H9 (cell line): ENCODE results near the gene CFDP1. TPM values are rescaled to one million over a fixed set of nuclear protein-coding genes. Genes with fewer than 3 reads are reported as not detected.

ENCODE experiments used
- DNase-seq: peaks from one replicate; pipeline ENCODE4 v3.0.0-alpha.2; 2017
- H2AFZ ChIP-seq: one replicate; pipeline ENCODE4 v1.6.1; 2013; ENCODE audit warnings: mild to moderate bottlenecking, low read length, control low read depth, moderate library complexity
- H2AK5ac ChIP-seq: 2 replicates; pipeline ENCODE4 v1.6.1; 2013; ENCODE audit warnings: low read length, control low read depth, mixed read lengths; ENCODE audit not compliant: insufficient read length
- H2BK120ac ChIP-seq: one replicate; pipeline ENCODE4 v1.6.1; 2013; ENCODE audit warnings: low read depth, mild to moderate bottlenecking, low read length, control low read depth, inconsistent platforms; ENCODE audit not compliant: poor library complexity, severe bottlenecking
- H2BK12ac ChIP-seq: 2 replicates; pipeline ENCODE4 v1.6.1; 2013; ENCODE audit warnings: low read length, control low read depth, mixed read lengths, low read depth; ENCODE audit not compliant: insufficient read length
- H2BK15ac ChIP-seq: 2 replicates; pipeline ENCODE4 v1.6.1; 2013; ENCODE audit warnings: low read depth, low read length, control low read depth
- H2BK20ac ChIP-seq: one replicate; pipeline ENCODE4 v1.6.1; 2013; ENCODE audit warnings: low read depth, mild to moderate bottlenecking, low read length, control low read depth, inconsistent platforms; ENCODE audit not compliant: poor library complexity, severe bottlenecking
- H2BK5ac ChIP-seq: 2 replicates; pipeline ENCODE4 v1.6.1; 2013; ENCODE audit warnings: low read length, control low read depth, mixed read lengths; ENCODE audit not compliant: insufficient read length
- H3K14ac ChIP-seq: 2 replicates; pipeline ENCODE4 v1.6.1; 2013; ENCODE audit warnings: low read length, control low read depth; ENCODE audit not compliant: insufficient read depth
- H3K18ac ChIP-seq: 2 replicates; pipeline ENCODE4 v1.6.1; 2013; ENCODE audit warnings: low read depth, mild to moderate bottlenecking, mixed read lengths, low read length, control low read depth; ENCODE audit not compliant: insufficient read length
- H3K23ac ChIP-seq: 2 replicates; pipeline ENCODE4 v1.6.1; 2013; ENCODE audit warnings: low read length, control low read depth, mixed read lengths, low read depth; ENCODE audit not compliant: insufficient read length
- H3K23me2 ChIP-seq: 2 replicates; pipeline ENCODE4 v1.6.1; 2013; ENCODE audit warnings: low read depth, mild to moderate bottlenecking, mixed read lengths, low read length, control low read depth; ENCODE audit not compliant: insufficient read length, poor library complexity, severe bottlenecking
- H3K27ac ChIP-seq: 2 replicates; pipeline ENCODE4 v1.5.1; 2013; ENCODE audit warnings: low read length, control low read depth, mixed read lengths, low read depth; ENCODE audit not compliant: insufficient read length
- H3K27me3 ChIP-seq: 2 replicates; pipeline ENCODE4 v1.6.1; 2013; ENCODE audit warnings: low read length, control low read depth, inconsistent platforms; ENCODE audit not compliant: insufficient read depth
- H3K4ac ChIP-seq: 2 replicates; pipeline ENCODE4 v1.6.1; 2013; ENCODE audit warnings: low read depth, mild to moderate bottlenecking, control low read depth, inconsistent platforms, low read length, moderate library complexity
- H3K4me1 ChIP-seq: 2 replicates; pipeline ENCODE4 v1.6.1; 2013; ENCODE audit warnings: low read length, control low read depth, inconsistent platforms; ENCODE audit not compliant: insufficient read depth
- H3K4me2 ChIP-seq: 2 replicates; pipeline ENCODE4 v1.6.1; 2013; ENCODE audit warnings: low read length, control low read depth, mixed read lengths; ENCODE audit not compliant: insufficient read length, insufficient read depth
- H3K56ac ChIP-seq: 2 replicates; pipeline ENCODE4 v1.6.1; 2013; ENCODE audit warnings: low read depth, mild to moderate bottlenecking, mixed read lengths, low read length, control low read depth; ENCODE audit not compliant: insufficient read length
- H3K79me1 ChIP-seq: 2 replicates; pipeline ENCODE4 v1.6.1; 2013; ENCODE audit warnings: low read depth, mild to moderate bottlenecking, moderate library complexity, low read length, control low read depth, inconsistent platforms; ENCODE audit not compliant: insufficient read depth, poor library complexity, severe bottlenecking
- H3K79me2 ChIP-seq: 2 replicates; pipeline ENCODE4 v1.6.1; 2013; ENCODE audit warnings: low read length, control low read depth, inconsistent platforms; ENCODE audit not compliant: insufficient read depth
- H3K9ac ChIP-seq: 2 replicates; pipeline ENCODE4 v1.6.1; 2013; ENCODE audit warnings: low read length, control low read depth, mixed read lengths; ENCODE audit not compliant: insufficient read length; ENCODE audit errors: extremely low read depth
- H3K9me3 ChIP-seq: one replicate; pipeline ENCODE4 v1.6.1; 2013; ENCODE audit warnings: low read depth, low read length, inconsistent platforms; ENCODE audit not compliant: control insufficient read depth
- H3T11ph ChIP-seq: one replicate; pipeline ENCODE4 v1.6.1; 2013; ENCODE audit warnings: mild to moderate bottlenecking, low read length, control low read depth, inconsistent platforms
- H4K20me1 ChIP-seq: one replicate; pipeline ENCODE4 v1.6.1; 2013; ENCODE audit not compliant: control insufficient read depth, insufficient read length, insufficient read depth
- H4K5ac ChIP-seq: 2 replicates; pipeline ENCODE4 v1.6.1; 2013; ENCODE audit warnings: low read depth, mild to moderate bottlenecking, mixed read lengths, low read length, control low read depth; ENCODE audit not compliant: insufficient read length
- H4K8ac ChIP-seq: replicated peaks from 2 replicates; pipeline ENCODE4 v1.6.1; 2013; ENCODE audit warnings: low read length, control low read depth, mixed read lengths, low read depth; ENCODE audit not compliant: insufficient read length
- H4K91ac ChIP-seq: 2 replicates; pipeline ENCODE4 v1.6.1; 2013; ENCODE audit warnings: low read depth, mild to moderate bottlenecking, moderate library complexity, mixed read lengths, low read length, control low read depth; ENCODE audit not compliant: insufficient read length
- H3K27ac Mint-ChIP-seq, 3 experiments: 2 replicates in 2 of 3; 3 replicates in 1 of 3; pipeline ENCODE4 v1.8.0; 2020 to 2021; ENCODE audit warnings: mixed read lengths in 3 of 3, mild to moderate bottlenecking in 1 of 3, moderate library complexity in 1 of 3
- H3K27me3 Mint-ChIP-seq: 2 replicates; pipeline ENCODE4 v1.8.0; 2021; ENCODE audit warnings: low read depth, mild to moderate bottlenecking, moderate library complexity, mixed read lengths
- H3K36me3 Mint-ChIP-seq, 3 experiments: 2 replicates in 2 of 3; 3 replicates in 1 of 3; pipeline ENCODE4 v1.8.0; 2020 to 2021; ENCODE audit warnings: low read depth in 3 of 3, mixed read lengths in 3 of 3; ENCODE audit not compliant: insufficient read depth in 1 of 3
- H3K4me1 Mint-ChIP-seq, 2 experiments: 2 replicates each; pipeline ENCODE4 v1.8.0; 2020; ENCODE audit warnings: mixed read lengths in 2 of 2
- H3K4me3 Mint-ChIP-seq, 2 experiments: 2 replicates in 1 of 2; 3 replicates in 1 of 2; pipeline ENCODE4 v1.8.0; 2020 to 2021; ENCODE audit warnings: mild to moderate bottlenecking in 2 of 2, mixed read lengths in 2 of 2, moderate library complexity in 1 of 2
- H3K9me3 Mint-ChIP-seq, 2 experiments: 2 replicates in 1 of 2; 3 replicates in 1 of 2; pipeline ENCODE4 v1.8.0; 2020; ENCODE audit warnings: mild to moderate bottlenecking in 2 of 2, mixed read lengths in 2 of 2, moderate library complexity in 1 of 2
- CTCF ChIP-seq: fragments of 200-600 bp; sonication (generic); conservative IDR thresholded peaks from 3 replicates; pipeline ENCODE4 v1.8.0; 2021; ENCODE audit warnings: antibody characterized with exemption, mild to moderate bottlenecking
- WGBS: extraction: QIAGEN DNeasy Blood & Tissue Kit; methylation state at CpG from one replicate; pipeline ENCODE4 v1.1.7; 2013; ENCODE audit warnings: missing lambda C conversion rate, low lambda C conversion rate, mixed read lengths; ENCODE audit not compliant: insufficient read length; ENCODE audit errors: extremely low coverage; 5-methylcytosine and 5-hydroxymethylcytosine counted together
- total RNA-seq: library from RNA; stranded (reverse); gene quantifications from 2 replicates; pipeline ENCODE4 v1.2.1, GENCODE V29; 2021

The CFDP1 gene
- total RNA-seq, 1 experiment from 2014 or later, result 89.2 TPM

- H2BK120ac ChIP-seq, result no peak overlapping the region
- WGBS, result no CpG with 5 or more reads among the region's 2 CpGs
- no peaks in the 10 kb centered on the region; the same call in 1 of the 2 replicates for H3K4me1 ChIP-seq
- H3K79me1 ChIP-seq, result peaks cover 10% of the 10 kb centered on the region
- H3T11ph ChIP-seq, result no peak overlapping the region
- H4K5ac ChIP-seq, result no peak overlapping the region
- Mint-ChIP-seq H3K4me3 (no peak overlapping the region), H3K9me3 (no peaks in the 10 kb centered on the region), H3K27ac (no peak overlapping the region; a peak in 2 of 7 replicates), H3K27me3 (no peaks in the 10 kb centered on the region), H3K36me3 (peaks cover 4 to 18% (median 12%) of the 10 kb centered on the region in 3 experiments; a peak in 6 of 7 replicates), H3K4me1 (peaks cover 46 to 48% of the 10 kb centered on the region in 2 experiments)
- no peak overlapping the region for H4K91ac ChIP-seq
- no peak for TF ChIP-seq CTCF
- no peak overlapping the region for H4K8ac ChIP-seq
- no peak overlapping the region for H3K27ac ChIP-seq
- H3K4me2 ChIP-seq, result no peak overlapping the region
- H3K4ac ChIP-seq, result no peak overlapping the region
- no peaks in the 10 kb centered on the region for H3K23me2 ChIP-seq
- H2BK20ac ChIP-seq, result no peak overlapping the region
- H3K79me2 ChIP-seq, result peaks cover 12% of the 10 kb centered on the region; the same call in 1 of the 2 replicates
- no peaks in the 10 kb centered on the region for H3K9me3 ChIP-seq
- no peak overlapping the region for H2BK12ac ChIP-seq
- no peak overlapping the region for H3K18ac ChIP-seq
- DNase-seq, result no peak
- no peak overlapping the region for H3K23ac ChIP-seq
- H3K14ac ChIP-seq, result no peak overlapping the region
- H2AFZ ChIP-seq, result no peak overlapping the region
- H2AK5ac ChIP-seq, result no peak overlapping the region
- no peaks in the 10 kb centered on the region for H3K27me3 ChIP-seq
- no peak overlapping the region for H2BK15ac ChIP-seq
- no peaks in the 10 kb centered on the region for H4K20me1 ChIP-seq
- no peak overlapping the region for H3K9ac ChIP-seq
- no peak overlapping the region for H3K56ac ChIP-seq
- H2BK5ac ChIP-seq, result no peak overlapping the region
These were observed 16.3 kb downstream of the CFDP1 start for GRCh38 chr16:75416904-75417565.
